NCI-H82 treated with DMSO at 0.1 percent for 48 hours (cell line): ENCODE data around the gene PRR23C.
"Not testable (repeated sequence)": the region's sequence is repeated elsewhere in the genome, so short reads cannot be mapped to it uniquely, and the experiment has no call there.

Experiments
- DNase-seq: peaks from one replicate; lab custom pipeline; 2025; ENCODE audit not compliant: unreplicated experiment; lab: John Stamatoyannopoulos, UW

The PRR23C gene

DNA sequence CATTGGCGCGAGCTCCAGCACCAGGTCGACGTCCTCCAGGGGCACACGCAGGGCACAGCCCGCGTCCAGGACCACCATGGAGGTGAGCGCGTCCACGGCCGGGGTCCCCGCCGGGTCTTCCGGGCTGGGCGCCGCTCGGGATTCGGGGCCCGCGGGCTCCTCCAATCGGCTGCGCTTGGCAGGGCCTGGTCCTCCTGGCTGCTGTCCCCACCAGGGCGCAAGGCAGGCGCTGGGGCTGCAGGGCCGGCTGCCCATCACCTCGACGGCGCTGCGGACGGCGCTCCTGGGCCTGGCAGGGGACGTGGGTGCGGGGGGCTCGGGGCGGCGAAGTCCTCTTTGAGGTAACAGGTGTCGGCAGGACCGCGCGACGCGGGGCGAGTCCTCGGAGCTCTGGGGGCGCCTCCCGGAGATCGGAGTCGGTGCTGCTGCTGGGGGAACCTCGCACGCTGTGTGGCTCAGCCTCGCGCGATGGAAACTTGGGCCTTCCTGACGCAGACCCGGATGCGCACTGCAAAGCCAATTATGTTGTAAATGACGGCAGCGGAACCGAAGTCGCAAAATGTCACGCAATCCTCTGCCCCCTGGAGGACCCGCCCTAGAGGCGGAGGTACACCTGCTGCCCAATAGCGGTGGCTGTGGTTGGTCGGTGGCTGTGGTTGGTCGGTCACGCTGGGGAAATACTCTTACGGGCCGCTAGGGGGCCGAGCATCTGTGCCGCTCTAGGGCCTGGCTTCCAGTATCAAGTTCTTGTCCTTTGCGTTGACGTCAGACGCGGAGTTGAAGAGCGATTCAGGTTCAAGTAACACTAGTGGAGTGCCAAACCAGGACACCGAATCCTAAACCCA lies at the start of gene PRR23C:
PRR23C (minus strand) TSS at position 527 of the 845 bp plus-strand sequence; CDS start at position 255, 272 bp downstream.
- DNase-seq, result no peak

DNA sequence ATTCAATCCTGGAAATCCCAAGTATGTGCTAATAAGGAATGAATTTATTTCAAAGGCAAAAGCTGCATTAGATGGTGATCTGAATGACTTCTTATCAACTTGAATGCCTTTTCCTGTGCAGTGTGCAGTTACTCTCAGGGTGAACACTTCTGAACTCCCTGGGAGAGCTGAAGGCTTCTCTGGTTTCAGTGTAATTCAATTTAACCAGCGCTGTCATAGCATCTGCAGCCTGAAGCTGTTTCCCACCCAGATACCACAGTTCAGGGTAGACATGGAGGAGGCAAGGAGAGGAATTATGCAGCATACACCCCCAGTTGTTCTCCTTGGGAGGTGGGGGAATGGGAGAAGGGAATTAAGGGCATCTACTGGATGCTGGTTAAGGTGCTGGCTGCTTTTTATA lies 49.1 kb upstream of the PRR23C start:
- no peak for DNase-seq

DNA sequence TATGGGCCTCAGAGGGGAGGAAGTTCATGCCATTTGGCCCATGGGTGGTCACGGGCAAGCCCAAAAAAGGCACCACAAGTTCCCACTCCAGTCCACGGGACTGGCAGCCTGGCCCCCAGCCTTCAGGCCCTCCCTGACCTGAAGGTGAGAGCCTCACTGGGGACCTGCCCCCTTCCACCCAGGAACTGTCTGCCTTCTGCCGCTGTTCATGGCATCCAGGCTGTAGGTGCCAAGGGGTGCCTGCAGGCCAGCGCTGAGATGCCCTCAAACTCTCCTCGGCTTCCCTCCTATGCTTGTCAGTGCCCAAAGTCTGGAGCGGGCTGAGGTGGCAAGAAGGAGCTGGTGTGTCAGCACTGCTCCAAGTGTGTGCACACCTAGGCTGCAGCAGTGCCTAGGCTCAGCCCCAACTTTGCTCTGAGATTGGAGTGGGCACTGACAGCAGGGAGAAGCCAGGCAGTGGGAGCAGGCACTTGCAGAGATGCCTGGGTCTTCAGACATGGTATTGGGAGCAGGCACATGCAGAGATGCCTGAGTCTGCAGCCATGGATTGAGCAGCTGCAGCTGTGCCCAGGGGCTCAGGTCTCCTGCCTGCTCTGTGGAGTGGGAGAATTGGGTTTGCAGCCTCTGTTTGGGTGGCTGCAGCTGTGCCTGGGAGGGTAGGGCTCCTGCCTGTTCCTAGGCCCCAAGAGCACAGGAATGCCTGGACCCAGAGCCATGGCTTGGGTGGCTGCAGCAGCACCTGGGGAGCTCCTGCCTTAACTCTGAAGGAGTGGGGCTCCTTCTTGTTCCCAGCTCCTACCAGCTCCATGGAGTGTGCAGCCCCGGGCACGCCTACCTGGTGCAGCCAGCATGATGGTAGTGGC lies 44.0 kb upstream of the PRR23C start:
- DNase-seq, result no peak

DNA sequence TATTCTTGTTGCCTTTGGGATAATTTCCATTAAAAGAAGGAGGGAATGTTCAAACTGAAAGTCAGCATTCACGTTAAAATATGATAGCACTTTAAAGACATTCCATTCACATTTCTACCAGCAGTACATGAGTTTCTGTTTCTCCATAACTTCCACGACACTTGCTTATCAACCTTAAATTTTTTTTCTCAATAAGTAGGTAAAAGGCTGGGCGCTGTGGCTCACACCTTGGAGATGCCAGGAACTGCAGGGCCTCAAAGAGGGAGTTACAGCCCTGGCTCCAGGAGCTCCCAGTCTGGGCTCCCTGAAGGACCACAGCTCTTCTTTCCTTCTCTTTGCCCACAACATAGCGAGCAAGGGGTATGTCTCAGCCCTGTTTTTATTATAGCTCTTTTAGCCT lies 42.9 kb upstream of the PRR23C start:
- no peak for DNase-seq

DNA sequence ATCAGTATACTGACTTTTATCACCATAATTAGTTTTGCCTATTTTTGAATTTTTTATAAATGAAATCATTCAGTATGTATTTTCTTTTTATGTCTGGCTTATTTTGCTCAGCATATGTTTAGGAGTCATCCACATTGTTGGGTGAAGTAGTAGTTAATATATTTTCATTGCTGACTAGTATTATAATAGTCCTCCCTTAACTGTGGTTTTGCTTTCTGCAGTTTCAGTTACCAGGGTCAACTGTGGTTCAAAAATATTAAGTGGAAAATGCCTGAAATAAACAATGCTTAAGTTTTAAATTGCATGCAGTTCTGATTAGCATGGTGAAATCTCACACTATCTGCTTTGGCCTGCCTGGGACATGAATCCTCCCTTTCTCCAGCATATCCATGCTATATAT lies 39.5 kb upstream of the PRR23C start:
- DNase-seq, result no peak

DNA sequence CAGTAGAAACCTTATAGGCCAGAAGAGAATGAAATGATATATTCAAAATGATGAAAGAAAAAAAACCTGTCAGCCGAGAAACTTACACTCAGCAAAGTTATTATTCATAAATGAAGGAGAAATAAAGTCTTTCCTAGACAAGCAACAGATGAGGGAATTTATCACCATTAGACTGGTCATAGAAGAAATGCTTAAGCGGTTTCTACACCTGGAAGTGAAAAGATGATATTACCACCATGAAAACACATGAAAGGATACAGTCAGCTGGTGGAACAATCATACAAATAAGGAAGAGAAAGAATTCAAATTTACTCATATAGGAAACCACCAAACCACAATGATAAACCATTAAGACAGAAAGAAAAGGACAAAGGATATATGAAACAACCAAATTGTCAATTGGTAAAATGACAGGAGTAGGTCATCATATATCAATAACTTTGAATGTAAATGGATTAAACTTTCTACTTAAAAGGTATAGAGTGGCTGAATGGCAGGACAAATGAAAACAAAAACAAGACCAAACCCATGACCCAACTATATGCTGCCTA lies 29.9 kb upstream of the PRR23C start:
- no peak for DNase-seq

DNA sequence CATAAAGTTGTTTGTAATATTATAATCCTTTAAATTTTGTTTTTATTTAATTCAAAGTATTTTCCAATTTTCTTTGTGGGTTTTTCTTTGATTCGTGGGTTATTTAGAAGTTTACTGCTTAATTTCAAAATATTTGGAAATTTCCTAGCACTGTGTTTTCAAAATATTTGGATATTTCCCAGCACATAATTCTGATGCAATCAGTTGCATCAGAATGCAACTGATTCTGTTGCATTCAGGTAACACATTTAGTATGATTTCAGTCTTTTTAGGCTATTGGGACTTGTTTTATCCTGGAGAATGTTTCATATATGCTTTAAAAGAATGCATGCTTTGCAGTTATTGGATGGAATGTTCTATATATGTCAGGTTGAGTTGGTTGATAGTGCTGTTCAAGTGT lies 18.2 kb upstream of the PRR23C start:
- no peak for DNase-seq

DNA sequence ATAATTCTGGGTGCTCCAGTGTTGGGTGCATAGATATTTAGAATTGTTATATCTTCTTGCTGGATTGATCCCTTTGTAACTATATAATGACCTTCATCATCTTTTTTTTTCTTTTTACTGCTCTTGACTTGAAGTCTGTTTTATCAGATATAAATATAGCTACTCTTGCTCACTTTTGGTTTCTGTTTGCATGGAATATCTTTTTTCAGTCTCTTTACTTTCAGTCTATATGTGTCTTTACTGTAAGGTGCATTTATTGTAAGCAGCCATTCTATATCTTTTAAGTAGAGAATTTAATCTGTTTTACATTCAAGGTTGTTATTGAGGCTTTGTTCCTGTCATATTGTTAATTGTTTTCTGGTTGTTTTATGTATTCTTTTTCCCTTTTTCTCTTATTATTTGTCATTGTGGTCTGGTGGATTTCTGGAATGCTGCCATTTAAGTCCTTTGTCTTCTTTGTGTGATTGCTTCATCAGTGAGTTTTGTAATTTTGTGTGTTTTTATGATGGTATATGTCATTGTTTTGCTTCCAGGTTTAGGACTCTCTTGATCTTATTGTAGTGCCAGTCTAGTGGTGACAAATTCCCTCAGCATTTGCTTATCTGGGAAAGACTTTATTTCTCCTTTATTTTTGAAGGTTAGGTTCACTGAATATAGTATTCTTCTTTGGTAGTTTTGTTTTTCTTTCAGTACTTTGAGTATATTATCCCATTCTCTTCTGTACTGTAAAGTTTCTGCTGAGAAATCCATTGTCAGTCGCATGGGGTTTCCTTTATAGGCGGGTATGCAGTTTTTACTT lies 8.3 kb upstream of the PRR23C start:
- DNase-seq, result no peak

DNA sequence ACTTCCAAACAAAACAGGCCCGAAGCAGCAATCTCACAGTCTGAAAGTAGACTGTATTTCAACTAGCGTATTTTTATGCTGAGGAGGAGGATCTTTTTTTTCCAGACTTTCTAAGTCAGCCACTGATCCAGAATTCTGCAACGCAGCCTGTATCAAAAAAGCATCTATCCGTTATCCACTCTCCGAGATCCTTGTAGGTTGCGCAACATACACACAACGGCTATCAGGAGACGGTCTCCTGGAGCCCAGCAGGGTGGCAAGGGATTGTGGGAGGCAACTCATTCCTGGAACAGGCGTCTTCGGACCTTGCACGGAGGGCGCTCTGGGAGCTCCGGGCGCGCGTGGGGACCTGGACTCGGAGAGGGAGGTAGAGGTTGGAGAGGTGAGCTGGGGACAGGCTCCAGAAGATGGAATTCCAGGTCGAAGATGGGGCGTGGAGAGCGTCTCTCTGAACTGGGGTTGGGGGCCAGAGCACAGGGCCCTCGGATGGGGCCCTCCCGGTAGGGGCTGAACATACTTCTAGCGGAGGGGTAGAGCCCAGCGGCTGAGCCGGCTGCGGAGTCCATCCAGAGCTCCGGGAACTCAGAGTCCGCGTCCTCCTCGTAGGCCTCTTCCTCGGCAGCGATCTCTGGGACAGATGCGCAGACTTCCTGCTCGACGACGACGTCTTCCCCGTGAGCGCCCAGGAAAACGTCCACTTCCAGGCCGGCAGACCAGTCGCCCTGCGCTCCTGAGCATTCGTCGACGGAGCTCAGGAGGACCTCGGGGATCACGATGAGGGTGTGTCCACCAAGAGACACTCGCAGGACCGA lies 932 bp downstream of the PRR23C start:
- no peak for DNase-seq

DNA sequence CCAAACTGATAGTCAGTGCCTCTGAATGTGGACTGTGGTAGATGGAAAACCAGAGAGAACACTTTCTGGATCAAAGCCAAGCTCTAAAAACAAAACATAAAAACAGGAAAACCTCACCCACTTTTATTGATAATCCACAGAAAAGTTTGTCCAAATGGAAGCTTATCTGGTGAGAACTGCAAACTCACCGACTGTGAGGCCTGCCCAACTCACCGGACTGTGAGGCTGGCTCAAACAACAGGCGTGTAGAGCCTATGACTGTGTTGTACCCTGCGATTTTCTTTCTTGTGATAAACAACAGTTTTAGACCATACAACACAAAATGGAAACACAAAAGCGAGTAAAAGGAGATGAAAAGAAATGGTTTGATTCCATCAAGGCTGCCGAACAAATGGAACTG lies 7.2 kb downstream of the PRR23C start:
- DNase-seq, result no peak

DNA sequence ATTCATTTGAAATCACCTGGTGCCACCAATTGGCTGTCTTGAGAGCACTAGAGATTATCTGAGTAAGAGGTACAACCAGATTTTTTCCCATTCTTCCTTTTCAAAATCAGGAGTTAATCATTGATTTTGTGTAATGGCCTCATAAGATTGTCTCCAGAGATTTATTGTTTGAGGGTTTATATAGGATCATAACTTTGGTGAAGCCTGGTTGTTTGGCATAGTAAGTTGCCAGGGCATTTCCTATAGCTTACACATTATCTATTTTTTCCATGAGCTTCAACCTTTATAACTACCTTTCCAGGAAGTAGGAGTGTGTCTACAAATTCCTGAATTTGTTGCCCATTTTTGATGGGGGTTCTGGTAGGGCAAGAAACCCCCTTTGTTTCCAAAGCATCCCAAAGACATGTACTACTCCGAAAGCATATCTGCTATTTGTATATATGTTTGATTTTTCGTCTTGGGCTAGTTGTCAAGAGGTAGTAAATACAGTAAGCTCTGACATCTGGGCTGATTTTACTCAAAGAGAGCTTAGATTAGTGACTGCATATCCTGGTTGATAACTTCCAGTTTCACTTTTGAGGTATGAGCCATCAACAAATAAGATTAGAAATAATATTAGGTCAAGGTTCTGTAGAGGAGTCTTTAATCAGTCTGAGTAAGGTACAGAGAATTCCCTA lies 12.2 kb downstream of the PRR23C start:
- no peak for DNase-seq

DNA sequence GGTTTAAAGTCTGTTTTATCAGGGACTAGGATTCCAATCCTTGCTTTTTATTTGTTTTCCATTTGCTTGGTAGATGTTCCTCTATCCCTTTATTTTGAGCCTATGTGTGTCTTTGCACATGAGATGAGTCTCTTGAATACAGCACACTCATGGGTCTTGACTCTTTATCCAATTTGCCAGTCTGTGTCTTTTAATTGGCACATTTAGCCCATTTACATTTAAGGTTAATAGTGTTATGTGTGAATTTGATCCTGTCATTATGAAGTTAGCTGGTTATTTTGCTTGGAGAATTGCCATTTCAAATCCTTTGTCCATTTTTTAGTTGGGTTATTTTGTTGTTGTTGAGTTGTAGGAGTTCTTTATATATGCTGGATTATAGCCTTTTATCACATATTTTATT lies 14.1 kb downstream of the PRR23C start:
- not testable (repeated sequence) for DNase-seq

DNA sequence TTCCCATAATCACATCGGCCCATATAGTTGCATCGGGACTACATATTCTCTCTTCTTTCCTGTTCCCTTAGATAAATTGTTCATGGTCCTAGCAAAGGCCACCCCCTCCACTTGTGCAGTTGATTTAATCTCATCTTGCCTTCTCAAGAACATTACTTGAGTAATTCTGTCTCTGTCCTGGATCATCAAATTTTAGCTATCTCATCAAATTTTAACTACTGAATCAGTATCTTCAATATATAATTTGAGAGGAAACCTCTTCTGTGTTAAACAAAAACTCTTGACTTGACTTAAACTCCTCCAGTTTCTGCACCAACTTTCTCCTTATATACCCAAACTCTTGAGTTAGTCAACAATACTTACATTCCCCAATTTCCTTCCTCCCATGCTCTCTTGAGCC lies 19.7 kb downstream of the PRR23C start:
- no peak for DNase-seq

DNA sequence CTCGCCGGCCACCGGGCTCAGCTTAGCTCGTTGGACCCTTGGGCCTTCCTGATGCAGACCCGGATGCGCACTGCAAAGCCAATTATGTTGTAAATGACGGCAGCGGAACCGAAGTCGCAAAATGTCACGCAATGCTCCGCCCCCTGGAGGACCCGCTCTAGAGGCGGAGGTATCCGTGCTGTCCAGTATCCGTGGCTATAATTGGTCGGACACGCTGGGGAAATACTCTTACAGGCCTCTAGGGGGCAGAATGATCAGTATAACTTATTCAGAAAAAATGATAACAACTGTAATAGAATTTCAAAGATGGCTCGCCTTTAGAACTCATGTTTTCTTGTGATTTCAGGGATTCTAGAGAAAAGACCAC lies 23.8 kb downstream of the PRR23C start, which contains the start of gene PRR23B:
PRR23B (minus strand) TSS at position 59 of the 367 bp plus-strand sequence. CDS start 265 bp downstream, outside the sequence.
- DNase-seq, result no peak

DNA sequence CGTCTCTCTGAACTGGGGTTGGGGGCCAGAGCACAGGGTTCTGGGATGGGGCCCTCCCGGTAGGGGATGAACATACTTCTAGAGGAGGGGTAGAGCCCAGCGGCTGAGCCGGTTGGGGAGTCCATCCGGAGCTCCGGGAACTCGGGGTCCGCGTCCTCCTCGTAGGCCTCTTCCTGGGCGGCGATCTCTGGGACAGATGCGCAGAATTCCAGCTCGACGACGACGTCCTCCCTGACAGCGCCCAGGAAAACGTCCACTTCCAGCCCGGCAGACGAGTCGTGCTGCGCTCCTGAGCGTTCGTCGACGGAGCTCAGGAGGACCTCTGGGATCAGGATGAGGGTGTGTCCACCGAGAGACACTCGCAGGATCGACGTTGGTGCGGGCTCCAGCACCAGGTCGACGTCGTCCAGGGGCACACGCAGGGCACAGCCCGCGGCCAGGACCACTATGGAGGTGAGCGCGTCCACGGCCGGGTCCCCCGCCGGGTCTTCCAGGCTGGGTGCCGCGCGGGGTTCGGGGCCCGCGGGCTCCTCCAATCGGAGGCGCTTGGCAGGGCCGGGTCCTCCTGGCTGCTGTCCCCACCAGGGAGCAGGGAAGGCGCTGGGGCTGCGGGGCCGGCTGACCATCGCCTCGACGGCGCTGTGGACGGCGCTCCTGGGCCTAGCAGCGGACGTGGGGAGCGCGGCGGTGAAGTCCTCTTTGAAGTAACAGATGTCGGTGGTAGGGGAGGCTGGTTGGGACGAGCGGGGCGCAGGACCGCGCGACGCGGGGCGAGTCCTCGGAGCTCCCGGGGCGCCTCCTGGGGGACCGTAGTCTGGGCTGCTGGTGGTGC lies 24.4 kb downstream of the PRR23C start:
- DNase-seq, result no peak

DNA sequence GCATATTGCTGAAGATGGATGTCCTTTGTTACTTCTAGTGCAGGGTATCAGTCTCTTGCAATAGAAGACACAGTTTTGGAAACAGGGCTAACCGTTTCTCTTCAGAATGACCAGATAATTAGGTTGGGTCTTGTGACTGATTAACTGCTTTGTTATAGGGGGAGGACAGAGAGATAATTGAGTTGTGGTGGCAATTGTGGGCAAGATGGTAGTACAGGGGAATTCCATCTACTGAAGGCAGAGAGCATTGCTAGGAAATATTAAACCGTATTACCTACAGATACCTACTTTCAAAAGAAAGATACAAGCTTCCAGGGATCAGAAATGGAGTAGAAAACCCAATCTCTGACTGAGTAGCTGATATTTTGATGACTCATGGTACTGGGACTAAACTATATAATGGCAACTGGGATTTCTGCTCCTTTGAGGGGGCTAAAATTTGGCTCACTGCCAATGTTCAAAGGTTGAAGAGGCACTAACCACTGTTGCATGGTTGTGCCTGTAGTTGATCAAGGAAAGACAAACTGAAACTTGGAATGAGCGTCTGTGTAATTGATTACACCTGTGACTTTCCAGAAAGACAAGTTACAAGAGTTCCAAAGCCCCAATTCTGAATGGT lies 28.2 kb downstream of the PRR23C start:
- DNase-seq, result no peak

DNA sequence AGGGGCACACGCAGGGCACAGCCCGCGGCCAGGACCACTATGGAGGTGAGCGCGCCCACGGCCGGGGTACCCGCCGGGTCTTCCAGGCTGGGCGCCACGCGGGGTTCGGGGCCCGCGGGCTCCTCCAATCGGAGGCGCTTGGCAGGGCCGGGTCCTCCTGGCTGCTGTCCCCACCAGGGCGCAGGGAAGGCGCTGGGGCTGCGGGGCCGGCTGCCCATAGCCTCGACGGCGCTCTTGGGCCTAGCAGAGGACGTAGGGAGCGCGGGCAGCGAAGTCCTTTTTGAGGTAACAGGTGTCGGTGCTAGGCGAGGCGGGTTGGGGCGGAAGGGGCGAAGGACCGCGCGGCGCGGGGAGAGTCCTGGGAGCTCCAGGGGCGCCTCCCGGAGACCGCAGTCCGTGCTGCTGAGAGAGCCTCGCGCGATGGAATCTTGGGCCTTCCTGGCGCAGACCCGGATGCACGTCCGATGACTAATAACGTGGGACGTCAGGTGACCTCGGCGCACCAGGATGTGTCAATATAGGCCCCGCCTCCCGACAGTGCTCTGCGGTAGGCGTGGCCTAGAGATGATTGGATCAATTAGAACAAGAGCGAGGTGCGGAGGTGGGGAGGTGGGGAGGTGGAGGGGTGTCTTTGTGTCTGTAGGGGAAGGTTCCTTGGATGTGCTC lies 38.5 kb downstream of the PRR23C start, which contains the start of gene PRR23A:
PRR23A (minus strand) TSS at position 218 of the 666 bp plus-strand sequence; CDS start at position 218, 0 bp downstream.
- no peak for DNase-seq
